HFF-Myc (cell line): ENCODE data around the gene KRT1.

Experiments used
- DNase-seq: peaks from one replicate; pipeline ENCODE4 v3.0.0-alpha.2; 2011; ENCODE audit warnings: low read depth; ENCODE audit errors: extremely low read depth
- H3K4me3 ChIP-seq: replicated peaks from 2 replicates; pipeline ENCODE4 v1.5.1; 2011; ENCODE audit warnings: low read depth, mild to moderate bottlenecking, control low read depth, low read length
- CTCF ChIP-seq: IDR thresholded peaks from 2 replicates; pipeline ENCODE4 v1.5.1; 2012; ENCODE audit warnings: mild to moderate bottlenecking, low read depth, low read length, control low read depth; ENCODE audit errors: missing control alignments

Gene KRT1

DNA sequence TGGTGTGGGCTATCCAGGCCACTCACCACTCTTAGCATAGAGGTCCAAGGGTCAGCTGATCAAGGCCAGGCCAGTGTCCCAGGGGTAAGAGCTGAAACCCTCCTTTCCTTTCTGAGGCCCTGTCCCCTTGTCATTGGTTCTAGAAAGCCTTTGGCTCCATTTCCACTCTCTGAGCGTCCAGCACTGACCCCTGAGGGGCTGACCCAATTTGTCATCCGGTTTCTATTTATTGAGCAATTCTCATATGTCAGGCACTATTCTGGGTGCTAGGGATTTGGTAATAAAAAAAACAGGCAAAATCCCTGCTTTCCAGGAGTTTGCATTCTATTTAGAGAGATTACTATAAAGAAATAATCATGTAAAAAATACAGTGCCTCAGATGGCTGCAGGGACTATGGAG, 19.8 kb upstream of the KRT1 start:
- DNase-seq: no peak
- no peak for TF ChIP-seq CTCF

DNA sequence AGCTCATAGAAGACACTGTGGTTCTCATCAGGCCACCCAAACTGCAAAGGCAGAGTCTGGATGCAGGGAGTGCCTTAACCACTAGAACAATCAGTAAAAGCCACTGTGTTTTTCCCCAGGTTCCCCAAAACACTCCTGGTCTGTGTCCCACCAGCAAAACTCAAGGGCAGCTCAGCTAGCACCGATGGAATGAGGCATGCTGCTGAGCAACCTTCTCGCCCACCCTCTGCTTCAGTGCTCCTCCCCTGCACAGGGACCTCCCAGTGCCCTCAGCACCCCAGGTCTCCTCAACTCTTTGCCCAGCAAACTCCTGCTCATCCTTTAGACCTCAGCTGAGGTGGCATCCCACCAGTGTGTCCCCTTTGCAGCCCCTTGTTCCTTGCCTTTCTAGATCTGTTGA, 19.2 kb upstream of the KRT1 start:
- no peak overlapping the region for H3K4me3 ChIP-seq
- no peak for DNase-seq
- TF ChIP-seq CTCF: no peak

More for the DNA sequence above, 19.8 kb upstream of the KRT1 start:
- no peak overlapping the region for H3K4me3 ChIP-seq

DNA sequence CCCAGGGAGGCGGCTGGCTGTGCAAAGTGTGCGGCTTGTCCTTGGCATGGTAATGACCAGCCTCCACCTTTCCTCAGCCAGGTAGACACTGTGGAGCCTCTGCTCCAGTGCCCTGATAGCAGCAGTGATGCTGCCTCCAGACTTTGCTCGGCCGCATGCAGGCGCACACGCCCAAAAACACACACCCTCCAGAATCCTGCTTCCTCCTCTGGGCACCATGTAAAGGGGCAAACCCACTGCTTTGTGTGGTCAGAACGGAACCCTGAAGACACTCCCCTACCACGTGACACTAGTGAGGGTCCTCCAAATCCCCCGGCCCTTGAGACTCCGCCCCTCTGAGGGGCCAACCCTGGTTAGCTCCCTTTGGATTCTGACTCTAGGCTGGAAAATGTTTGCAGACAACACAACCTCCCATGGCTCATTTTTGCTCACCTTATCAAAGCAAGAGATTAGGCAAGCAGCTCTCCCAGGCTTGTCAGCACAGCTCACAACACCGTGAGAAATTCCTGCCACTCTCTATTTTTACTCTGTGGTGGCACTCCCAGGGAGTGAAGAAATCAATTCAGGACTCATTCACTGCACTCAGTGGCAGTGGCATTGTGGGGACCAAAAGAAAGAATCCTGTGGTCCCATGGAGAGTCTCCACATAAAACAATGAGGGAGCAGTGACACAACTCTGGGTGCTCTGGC, 18.6 kb upstream of the KRT1 start:
- DNase-seq: no peak
- no peak for TF ChIP-seq CTCF
- no peak overlapping the region for H3K4me3 ChIP-seq

- DNase-seq: no peak
- no peak for TF ChIP-seq CTCF
- H3K4me3 ChIP-seq: no peak overlapping the region
These were observed 16.9 kb upstream of the KRT1 start for GRCh38 chr12:52697058-52697582.

DNA sequence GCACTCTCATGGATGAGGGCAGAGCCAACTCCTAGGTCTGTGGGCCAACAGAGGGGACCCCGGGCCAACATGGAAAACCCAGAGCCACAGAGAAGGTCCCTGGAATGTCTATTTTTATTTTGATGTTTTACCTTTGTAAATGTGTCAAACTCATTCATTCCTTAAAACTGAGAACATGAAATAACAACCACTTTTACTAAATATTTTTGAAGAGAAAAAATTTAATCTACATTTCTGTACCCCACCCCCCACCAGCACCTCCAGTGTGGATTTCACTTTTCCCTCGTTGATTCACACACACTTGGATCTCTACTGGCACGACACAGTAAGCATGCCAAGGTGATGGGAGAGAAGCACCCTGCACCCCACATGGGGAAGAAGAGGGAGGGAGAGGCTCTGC, 16.4 kb upstream of the KRT1 start:
- no peak for TF ChIP-seq CTCF
- no peak for DNase-seq
- H3K4me3 ChIP-seq: no peak overlapping the region

DNA sequence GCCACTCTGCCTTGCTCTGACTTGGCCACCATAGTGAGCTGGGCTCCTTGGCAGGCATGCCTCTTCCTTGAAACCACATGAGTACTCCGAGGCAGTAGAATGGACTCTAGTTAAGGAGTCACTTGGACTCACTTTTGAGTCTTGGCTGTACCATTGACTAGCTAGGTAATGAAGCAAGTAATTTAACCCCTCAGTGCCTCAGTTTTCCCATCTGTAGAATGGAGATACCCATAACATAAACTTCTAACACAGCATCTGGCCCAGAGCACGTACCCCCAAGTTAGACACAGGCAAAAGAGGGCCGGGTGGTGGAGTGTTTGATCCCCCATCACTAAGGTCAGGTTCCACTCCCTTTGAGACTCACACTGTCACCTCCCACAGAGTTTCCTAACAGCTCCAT, 14.8 kb upstream of the KRT1 start:
- DNase-seq: no peak
- no peak overlapping the region for H3K4me3 ChIP-seq
- TF ChIP-seq CTCF: no peak

- no peak for TF ChIP-seq CTCF
- no peak for DNase-seq
- no peak overlapping the region for H3K4me3 ChIP-seq
These were observed 13.9 kb upstream of the KRT1 start for GRCh38 chr12:52694151-52694550.
